HUES64 (cell line): ENCODE measurements around the gene DCAF5.

Source experiments
- H3K27ac ChIP-seq: 2 replicates; pipeline ENCODE4 v1.7.0; 2013; ENCODE audit warnings: low read depth, low read length, inconsistent platforms
- H3K27me3 ChIP-seq: 2 replicates; pipeline ENCODE4 v1.6.1; 2013; ENCODE audit warnings: mild to moderate bottlenecking, low read length; ENCODE audit not compliant: insufficient read depth
- H3K36me3 ChIP-seq: 2 replicates; pipeline ENCODE4 v1.6.1; 2013; ENCODE audit warnings: mild to moderate bottlenecking, low read length; ENCODE audit not compliant: insufficient read depth
- H3K4me1 ChIP-seq: 2 replicates; pipeline ENCODE4 v1.6.1; 2013; ENCODE audit warnings: mild to moderate bottlenecking, low read length, moderate library complexity; ENCODE audit not compliant: insufficient read depth
- H3K4me3 ChIP-seq: 2 replicates; pipeline ENCODE4 v1.5.1; 2013; ENCODE audit warnings: mild to moderate bottlenecking, low read length, moderate library complexity
- H3K9ac ChIP-seq: 2 replicates; pipeline ENCODE4 v1.6.1; 2013; ENCODE audit warnings: mild to moderate bottlenecking, low read depth, low read length
- H3K9me3 ChIP-seq: 2 replicates; pipeline ENCODE4 v1.6.1; 2013; ENCODE audit warnings: low read depth, low read length; ENCODE audit not compliant: insufficient read depth
- WGBS: fragments of 150-250, 120-280 bp; methylation state at CpG from one replicate; pipeline ENCODE4 v1.1.7; 2013; ENCODE audit warnings: missing lambda C conversion rate; 5-methylcytosine and 5-hydroxymethylcytosine counted together

The DCAF5 gene

DNA sequence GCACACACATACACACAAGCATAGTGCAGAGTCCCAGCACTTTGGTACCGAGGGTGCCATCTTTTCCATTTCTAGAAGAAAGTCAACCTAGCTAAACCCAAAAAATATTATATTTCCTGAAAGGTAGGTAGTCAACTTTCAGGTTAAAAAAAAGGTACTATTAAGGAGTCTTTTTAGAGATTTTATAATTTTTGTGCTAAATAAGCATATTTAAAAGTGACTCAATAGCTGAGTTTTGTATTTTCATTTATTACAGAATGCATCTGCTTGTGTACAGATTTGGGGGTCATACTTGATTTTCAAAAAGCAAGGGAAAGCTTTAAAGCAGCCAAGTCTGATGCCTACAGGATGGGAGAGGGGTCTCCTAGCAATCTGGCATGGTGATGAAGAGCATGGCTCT, 34.6 kb downstream of the DCAF5 start:
- Histone ChIP-seq H3K4me3 (no peak overlapping the region), H3K9ac (no peak overlapping the region), H3K27ac (no peak overlapping the region), H3K4me1 (no peaks in the 10 kb centered on the region), H3K9me3 (no peaks in the 10 kb centered on the region), H3K27me3 (no peaks in the 10 kb centered on the region), H3K36me3 (peaks cover 45% of the 10 kb centered on the region)
- 100% methylated on average over 1 of the region's 1 CpG for WGBS

DNA sequence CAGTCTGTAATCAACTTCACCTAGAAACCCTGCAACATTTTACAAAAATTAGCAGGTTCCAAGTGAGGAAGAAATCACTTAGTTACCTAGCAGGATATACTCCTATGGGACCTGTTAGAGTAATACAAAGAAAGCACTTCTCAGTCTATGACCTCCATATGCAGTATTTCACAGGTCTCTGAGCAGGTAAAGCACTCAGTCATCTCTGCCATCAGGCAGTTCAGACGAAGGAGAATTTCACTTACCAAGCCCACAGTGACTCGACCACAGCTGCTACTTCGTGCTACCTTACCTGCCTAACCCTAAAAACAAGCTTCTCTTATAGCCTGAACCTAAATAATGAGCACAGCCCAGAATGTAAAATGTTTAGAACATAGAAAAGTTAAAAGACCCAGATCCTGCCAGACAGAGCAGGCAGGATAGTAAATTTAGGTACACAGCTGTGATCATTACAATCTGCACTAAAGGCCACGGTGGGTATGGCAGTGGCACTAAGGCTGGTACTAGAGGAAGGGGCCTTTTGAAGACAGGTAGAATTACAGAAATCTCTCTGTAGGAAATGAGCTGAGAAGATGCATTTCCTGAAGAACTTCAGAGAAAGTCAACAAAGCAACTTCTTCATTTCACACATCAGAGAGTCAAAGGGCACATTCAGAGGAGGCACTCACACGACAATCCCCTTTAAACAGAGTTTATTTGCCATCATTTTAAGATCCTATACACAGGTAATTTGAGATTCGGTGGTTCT, 35.7 kb downstream of the DCAF5 start:
- H3K4me3 ChIP-seq: no peak overlapping the region
- peaks cover 45% of the 10 kb centered on the region for H3K36me3 ChIP-seq
- H3K27ac ChIP-seq: no peak overlapping the region
- no peaks in the 10 kb centered on the region for H3K27me3 ChIP-seq
- H3K9me3 ChIP-seq: no peaks in the 10 kb centered on the region
- 88% methylated on average over 6 of the region's 6 CpGs for WGBS
- no peaks in the 10 kb centered on the region for H3K4me1 ChIP-seq
- H3K9ac ChIP-seq: no peak overlapping the region

DNA sequence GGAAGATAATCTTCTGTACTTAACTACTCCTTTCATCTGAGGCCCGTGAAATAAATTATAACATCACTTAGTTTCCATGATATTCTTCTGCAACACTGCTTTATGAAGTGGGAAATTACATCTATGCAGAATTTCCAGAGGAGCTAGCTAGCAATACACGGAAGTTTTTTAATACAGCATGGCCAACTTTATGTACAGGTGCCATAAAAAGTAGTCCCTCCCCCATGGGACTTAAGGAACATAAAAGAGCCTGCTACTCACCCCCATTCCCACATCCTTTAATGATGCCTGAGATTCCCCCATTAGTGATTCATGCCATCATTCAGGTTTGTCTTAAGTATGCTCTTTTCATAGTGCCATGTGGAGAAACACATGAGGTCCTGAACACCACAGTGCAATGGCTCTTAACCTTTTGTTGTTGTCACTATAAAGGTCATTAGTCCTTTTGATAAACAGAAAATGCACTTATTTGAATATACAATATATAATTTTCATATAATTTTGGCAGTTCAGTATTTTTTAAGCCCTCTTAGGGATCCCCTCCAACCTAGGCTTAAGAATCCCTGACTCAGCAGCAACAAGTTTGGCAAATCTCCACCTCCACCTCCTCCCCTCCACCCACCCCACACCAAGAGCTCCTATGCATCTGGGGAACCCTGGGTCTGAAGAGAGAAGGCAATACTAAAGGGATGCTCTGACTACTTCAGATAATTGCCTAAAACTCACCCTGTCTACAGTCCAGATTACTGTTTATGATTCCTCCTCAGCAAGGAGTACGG, 37.3 kb downstream of the DCAF5 start:
- peaks cover 45% of the 10 kb centered on the region for H3K36me3 ChIP-seq

DNA sequence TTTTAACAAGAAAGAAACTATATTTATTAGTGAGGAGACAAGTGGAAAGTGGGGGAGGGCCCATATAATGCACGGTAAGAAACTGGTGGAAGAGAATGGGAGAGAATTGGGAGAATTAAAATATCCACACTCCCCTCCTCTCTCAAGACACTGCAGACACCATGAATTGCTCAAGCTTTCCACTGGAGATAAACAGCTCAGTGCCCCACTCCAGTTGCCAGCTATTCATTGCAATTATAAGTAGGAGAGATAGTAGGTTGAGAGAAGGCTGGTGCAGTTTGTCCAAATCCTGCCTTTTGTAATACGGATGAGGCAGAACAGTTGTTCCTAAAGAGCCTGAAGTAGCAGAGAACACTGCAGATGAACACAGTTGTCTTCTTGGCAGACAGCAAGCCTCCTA, 38.2 kb downstream of the DCAF5 start:
- Histone ChIP-seq H3K36me3 (peaks cover 45% of the 10 kb centered on the region), H3K9me3 (no peaks in the 10 kb centered on the region), H3K4me1 (no peaks in the 10 kb centered on the region), H3K27me3 (no peaks in the 10 kb centered on the region), H3K9ac (no peak overlapping the region), H3K4me3 (no peak overlapping the region), H3K27ac (no peak overlapping the region)
- 97% methylated on average over 1 of the region's 2 CpGs for WGBS

More for the DNA sequence above, 37.3 kb downstream of the DCAF5 start:
- Histone ChIP-seq H3K27ac (no peak overlapping the region), H3K9ac (no peak overlapping the region), H3K4me3 (no peak overlapping the region), H3K27me3 (no peaks in the 10 kb centered on the region), H3K9me3 (no peaks in the 10 kb centered on the region), H3K4me1 (no peaks in the 10 kb centered on the region)
- WGBS: 98% methylated on average over 3 of the region's 3 CpGs

DNA sequence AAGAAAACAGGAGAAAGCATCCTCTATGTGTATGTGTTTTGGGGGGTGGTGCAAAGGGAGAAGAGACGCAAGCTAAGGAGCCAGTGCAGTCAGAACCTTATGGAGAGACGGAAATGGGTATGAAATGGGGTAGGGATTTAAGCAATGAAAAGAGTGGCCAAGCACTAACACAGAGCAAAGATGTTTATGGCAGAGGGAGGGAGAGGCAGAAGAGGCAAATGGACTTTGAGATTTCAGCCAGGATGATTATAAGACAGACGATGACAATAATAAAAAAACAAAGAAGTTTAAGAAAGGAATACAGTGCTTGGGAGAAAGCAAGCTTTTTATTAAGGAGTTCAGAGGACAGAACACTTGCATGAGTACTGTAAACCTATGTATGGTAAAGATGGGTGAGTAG, 44.6 kb downstream of the DCAF5 start:
- no peaks in the 10 kb centered on the region for H3K27me3 ChIP-seq
- no peaks in the 10 kb centered on the region for H3K9me3 ChIP-seq
- H3K27ac ChIP-seq: no peak overlapping the region
- WGBS: 96% methylated on average over 3 of the region's 3 CpGs
- peaks cover 8% of the 10 kb centered on the region; the same call in 1 of the 2 replicates for H3K36me3 ChIP-seq
- no peaks in the 10 kb centered on the region for H3K4me1 ChIP-seq
- no peak overlapping the region for H3K9ac ChIP-seq
- no peak overlapping the region for H3K4me3 ChIP-seq

DNA sequence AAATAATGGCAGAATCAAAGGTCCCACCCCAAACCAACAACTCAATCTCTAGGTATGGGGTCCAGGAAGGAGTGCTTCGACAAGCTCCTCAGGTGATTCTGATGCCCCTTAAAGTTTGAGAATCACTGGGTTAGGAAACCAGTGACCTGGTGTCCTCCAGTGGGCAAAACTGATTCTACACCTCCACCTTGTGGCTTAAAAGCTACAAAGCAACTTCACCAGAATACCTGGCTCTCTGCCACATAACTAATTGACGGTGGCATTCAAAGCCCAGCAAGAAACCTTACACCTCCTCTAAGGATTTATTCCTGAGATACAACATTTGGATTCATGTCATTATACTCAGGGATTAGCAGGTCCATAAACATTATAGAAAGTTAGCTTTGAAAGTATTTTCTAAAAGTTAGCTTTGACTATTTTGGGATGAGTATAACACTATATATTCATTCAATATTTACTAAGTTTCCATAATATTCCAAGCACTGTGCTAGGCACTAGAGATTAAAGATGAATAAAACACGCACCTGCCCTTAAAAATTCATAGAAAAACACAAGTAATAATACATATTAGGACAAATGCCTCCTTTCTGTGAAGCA, 45.4 kb downstream of the DCAF5 start:
- 32% methylated on average over 3 of the region's 3 CpGs for WGBS
- no peak overlapping the region for H3K9ac ChIP-seq
- H3K27ac ChIP-seq: no peak overlapping the region
- H3K9me3 ChIP-seq: no peaks in the 10 kb centered on the region
- H3K4me3 ChIP-seq: no peak overlapping the region
- peaks cover 16% of the 10 kb centered on the region for H3K36me3 ChIP-seq
- H3K4me1 ChIP-seq: no peaks in the 10 kb centered on the region
- H3K27me3 ChIP-seq: no peaks in the 10 kb centered on the region

DNA sequence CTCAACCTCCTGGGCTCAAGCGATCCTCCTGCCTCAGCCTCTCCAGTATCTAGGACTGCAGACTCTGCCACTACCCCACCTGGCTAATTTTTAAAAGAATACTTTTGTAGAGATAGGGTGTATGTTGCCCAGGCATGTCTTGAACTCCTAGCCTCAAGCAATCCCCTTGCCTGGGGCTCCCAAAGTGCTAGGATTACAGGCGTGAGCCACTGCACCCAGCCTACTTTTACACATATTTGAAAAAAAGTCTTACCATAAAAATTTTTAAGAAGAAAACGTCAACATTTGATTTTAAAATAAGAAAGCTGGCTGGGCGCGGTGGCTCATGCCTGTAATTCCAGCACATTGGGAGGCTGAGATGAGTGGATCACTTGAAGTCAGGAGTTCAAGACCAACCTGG, 46.5 kb downstream of the DCAF5 start:
- Histone ChIP-seq H3K9me3 (no peaks in the 10 kb centered on the region), H3K27me3 (no peaks in the 10 kb centered on the region), H3K4me3 (no peak overlapping the region), H3K9ac (no peak overlapping the region), H3K27ac (no peak overlapping the region), H3K4me1 (no peaks in the 10 kb centered on the region), H3K36me3 (peaks cover 16% of the 10 kb centered on the region)
- WGBS: 96% methylated on average over 5 of the region's 5 CpGs

DNA sequence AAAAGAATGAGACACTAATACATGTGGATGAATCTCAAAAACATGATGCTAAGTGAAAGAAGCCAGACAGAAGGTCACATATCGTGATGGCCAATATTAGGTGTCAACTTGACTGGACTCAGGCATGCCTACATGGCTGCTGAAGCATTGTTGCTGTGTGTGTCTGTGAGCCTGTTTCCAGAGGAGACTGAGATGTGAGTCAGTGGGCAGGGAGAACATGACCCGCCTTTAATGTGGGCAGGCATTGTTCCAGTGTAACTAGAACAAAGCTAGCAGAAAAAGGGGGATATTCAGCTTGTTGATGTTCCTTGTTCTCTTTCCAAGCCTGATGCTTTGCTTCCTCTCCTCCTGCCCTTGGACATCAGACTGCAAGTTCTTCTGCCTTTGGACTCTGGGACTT, 47.6 kb downstream of the DCAF5 start:
- Histone ChIP-seq H3K9me3 (no peaks in the 10 kb centered on the region), H3K27ac (no peak overlapping the region), H3K36me3 (peaks cover 16% of the 10 kb centered on the region), H3K4me3 (no peak overlapping the region), H3K4me1 (no peaks in the 10 kb centered on the region), H3K27me3 (no peaks in the 10 kb centered on the region), H3K9ac (no peak overlapping the region)
- WGBS: 94% methylated on average over 2 of the region's 2 CpGs

DNA sequence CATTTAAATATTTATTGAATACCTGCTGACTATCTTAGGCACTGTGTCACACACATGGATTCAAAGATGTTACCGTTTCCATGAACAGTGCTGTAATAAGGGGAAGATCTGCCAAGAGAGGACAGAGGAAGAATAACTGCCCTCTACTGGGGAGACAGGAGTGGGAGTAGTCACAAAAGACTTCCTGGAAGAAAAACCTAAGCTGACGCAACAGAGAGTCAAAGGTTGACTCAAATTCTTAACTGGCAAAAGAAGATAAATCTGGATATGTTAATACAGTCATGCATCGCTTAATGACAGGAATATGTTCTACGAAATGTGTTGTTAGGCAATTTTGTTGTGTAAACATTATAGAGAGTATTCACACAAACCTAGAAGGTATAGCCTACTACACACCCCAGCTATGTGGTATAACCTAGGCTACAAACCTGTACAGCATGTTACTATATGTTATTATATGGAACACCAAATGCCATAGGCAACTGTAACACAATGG, 51.5 kb downstream of the DCAF5 start:
- Histone ChIP-seq H3K4me3 (no peak overlapping the region), H3K27ac (peak overlapping the region; percentile 11; the same call in 1 of the 2 replicates), H3K36me3 (peaks cover 14% of the 10 kb centered on the region), H3K9me3 (no peaks in the 10 kb centered on the region), H3K4me1 (peaks cover 18% of the 10 kb centered on the region; the same call in 1 of the 2 replicates), H3K27me3 (no peaks in the 10 kb centered on the region), H3K9ac (no peak overlapping the region)
- 80% methylated on average over 4 of the region's 4 CpGs for WGBS

DNA sequence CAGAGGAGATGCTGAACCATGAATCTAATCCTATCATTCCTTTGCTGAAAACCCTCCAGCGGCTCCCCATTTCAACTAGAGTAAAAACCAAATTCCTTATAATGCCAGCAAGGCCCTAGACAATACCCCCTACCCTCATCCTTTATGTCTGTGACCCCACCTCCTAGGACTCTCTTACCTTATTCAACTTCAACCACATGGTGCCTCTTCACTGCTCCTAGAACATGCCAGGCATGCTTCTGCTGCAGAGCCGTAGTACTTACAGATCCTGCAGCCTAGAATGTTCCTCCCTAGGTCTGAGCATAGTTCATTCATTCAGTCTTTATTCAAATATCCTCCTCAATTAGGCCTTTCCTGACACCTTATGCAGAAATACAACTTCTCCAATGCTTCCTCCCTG, 54.9 kb downstream of the DCAF5 start:
- Histone ChIP-seq H3K9me3 (no peaks in the 10 kb centered on the region), H3K9ac (no peak overlapping the region), H3K27me3 (no peaks in the 10 kb centered on the region), H3K27ac (peak overlapping the region; percentile 54; the same call in 1 of the 2 replicates), H3K4me1 (peaks cover 38% of the 10 kb centered on the region), H3K36me3 (peaks cover 5% of the 10 kb centered on the region; the same call in 1 of the 2 replicates), H3K4me3 (no peak overlapping the region)
- WGBS: 75% methylated on average over 2 of the region's 2 CpGs
